Activated naive CD8-positive, alpha-beta T cell treated with anti-CD3 and anti-CD28 coated beads, Interleukin-2, amount 50 U/mL, for 16 hours (primary cell): ENCODE measurements around the gene FAM227B.
"Not testable (repeated sequence)": the region's sequence is repeated elsewhere in the genome, so short reads cannot be mapped to it uniquely, and the experiment has no call there.

Experiments used
- DNase-seq: peaks from one replicate; pipeline ENCODE4 v3.0.0-alpha.2; 2020; ENCODE audit warnings: low read depth, low spot score

The FAM227B gene, protein sequence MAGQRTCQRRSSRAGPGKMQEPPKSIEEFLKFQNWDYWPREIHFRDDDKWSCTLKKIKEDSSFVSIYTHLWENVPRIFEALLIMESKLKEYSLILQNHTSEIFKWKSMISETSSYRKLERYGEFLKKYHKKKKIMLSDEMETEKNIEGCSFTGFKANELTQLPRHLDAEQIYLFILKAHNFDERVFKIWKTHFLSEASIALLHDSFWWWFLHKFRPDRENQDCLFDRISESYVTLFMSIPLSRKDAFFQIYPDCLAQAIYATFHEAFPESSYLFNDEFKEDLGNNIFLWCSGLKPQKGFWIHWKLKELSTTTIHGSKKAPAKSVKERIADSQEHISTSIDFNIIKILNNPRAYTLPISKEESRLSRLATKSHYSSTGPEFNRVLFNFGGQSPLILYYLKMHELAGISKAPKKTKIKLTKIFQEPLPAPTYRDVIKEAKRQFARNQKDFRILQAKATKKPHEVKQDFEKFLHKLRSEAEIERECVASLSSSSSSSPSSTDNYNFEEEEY

GRCh38 chr15:49620658-49621368 lies at the start of gene FAM227B, which contains the start of gene DTWD1:
TSS of gene FAM227B (minus strand) at chr15:49620818. CDS start at chr15:49615171, 5,647 bp downstream.
TSS of gene DTWD1 (plus strand) at chr15:49621048. CDS start at chr15:49625168, 4,120 bp downstream.
- peak; percentile 81 for DNase-seq

GRCh38 chr15:49669288-49669687 lies 48.7 kb upstream of the FAM227B start:
- no peak for DNase-seq

- not testable (repeated sequence) for DNase-seq
These were observed 45.9 kb upstream of the FAM227B start for GRCh38 chr15:49666486-49666885.

GRCh38 chr15:49664716-49665115 lies 44.1 kb upstream of the FAM227B start:
- DNase-seq = no peak

GRCh38 chr15:49656734-49657133 lies 36.1 kb upstream of the FAM227B start:
- no peak for DNase-seq

GRCh38 chr15:49652922-49653321 lies 32.3 kb upstream of the FAM227B start:
- no peak for DNase-seq

- DNase-seq = no peak
These were observed 30.1 kb upstream of the FAM227B start for GRCh38 chr15:49650676-49651075.

- no peak for DNase-seq
These were observed 29.4 kb upstream of the FAM227B start for GRCh38 chr15:49649987-49650386.

- no peak for DNase-seq
These were observed 26.3 kb upstream of the FAM227B start for GRCh38 chr15:49646891-49647290.

DNA sequence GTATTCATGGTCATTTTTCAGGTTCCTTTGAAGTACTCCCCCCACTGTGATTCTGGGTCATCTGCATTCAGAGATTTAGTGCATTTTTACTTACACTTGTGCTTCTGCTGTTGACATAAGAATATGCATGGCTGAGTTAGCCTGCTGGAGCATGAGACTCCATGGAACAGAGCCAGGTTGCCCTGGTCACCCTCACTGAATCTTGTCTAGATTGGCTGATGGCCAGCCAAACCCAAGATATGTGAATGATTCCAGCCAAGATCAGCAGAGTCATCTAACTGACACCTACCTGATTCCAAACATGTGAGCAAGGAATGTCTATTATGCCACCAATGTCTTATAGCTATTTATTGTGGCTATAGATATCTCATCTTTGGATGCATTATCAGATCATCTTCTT lies 25.3 kb upstream of the FAM227B start:
- DNase-seq = no peak

GRCh38 chr15:49645277-49645676 lies 24.7 kb upstream of the FAM227B start:
- DNase-seq = no peak

DNA sequence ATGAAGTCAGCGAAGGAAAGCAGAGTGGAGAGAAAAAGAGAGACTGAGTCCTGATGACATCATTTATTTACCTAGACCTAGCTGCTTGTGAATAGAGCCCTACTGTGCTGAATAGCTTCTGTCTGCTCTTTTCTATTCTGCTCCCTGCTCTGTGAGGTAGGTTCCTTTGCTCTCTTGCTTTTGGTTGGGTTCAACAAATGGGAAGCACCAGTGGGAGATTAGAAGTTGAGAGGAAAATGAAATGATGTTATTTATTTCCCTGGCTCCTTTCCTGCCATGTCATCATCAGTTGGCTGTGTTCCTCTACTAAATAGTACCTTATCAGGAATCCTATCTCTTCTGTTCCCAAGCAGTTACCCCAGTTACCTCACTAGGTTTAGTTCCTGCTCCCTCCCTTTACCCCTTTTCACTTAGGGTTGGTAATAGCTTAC lies 23.8 kb upstream of the FAM227B start:
- no peak for DNase-seq

- DNase-seq = no peak
These were observed 17.2 kb upstream of the FAM227B start for GRCh38 chr15:49637857-49638256.

- no peak for DNase-seq
These were observed 7.8 kb upstream of the FAM227B start for GRCh38 chr15:49628379-49628778.

- no peak for DNase-seq
These were observed 6.8 kb upstream of the FAM227B start for GRCh38 chr15:49627407-49627877.

- DNase-seq = no peak
These were observed 4.9 kb upstream of the FAM227B start for GRCh38 chr15:49625460-49626036.

GRCh38 chr15:49624056-49624455 lies 3.4 kb upstream of the FAM227B start:
- no peak for DNase-seq

DNA sequence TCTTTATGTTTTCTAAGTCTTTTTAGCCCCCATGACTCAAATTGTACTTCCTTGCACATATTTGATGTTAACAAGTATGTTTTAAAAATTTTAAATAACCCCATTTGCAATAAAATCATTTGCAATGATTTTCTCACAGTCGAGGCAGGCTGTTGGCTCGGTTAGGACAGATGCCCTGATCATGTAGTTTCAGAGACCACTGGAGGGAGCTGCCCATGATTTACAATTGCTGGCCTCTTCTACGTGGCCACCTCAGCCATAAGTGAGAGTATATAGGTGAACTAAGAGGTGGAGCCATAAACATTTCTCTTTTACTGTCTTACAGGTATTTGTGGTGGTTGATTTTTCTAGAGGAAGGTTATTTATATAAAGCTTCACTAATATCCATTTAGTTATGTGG lies 1.9 kb upstream of the FAM227B start:
- DNase-seq = no peak

DNA sequence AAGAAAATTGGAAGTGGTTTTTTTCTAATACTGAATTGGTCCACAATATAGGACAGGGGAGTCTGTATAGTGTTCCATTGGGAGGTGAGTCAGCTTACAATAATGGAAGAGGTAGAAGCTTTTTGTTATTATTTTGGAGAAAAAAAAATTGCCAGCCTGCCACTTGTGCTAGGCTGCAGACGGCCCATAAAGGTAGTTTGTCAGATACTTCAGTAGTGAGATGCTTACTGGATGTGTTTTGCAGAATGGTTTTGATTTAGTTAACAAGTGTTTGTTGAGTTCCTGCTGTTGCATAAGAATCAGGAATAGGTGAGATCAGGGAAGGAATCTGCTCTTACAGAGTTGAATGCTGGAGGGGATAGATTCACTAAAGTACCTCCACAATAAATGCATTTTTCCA lies 1.3 kb upstream of the FAM227B start:
- DNase-seq = no peak

GRCh38 chr15:49621401-49621811 lies 788 bp upstream of the FAM227B start:
- no peak for DNase-seq

- no peak for DNase-seq
These were observed 419 bp downstream of the FAM227B start for GRCh38 chr15:49620199-49620598.

- no peak for DNase-seq
These were observed 1.4 kb downstream of the FAM227B start for GRCh38 chr15:49619226-49619625.
